GM11168 (cell line): Measurements from ENCODE around the gene SHISA9.
"Not testable (repeated sequence)": the region's sequence is repeated elsewhere in the genome, so short reads cannot be mapped to it uniquely, and the experiment has no call there.

Source experiments
- in situ Hi-C: fragments of 300-500 bp; cut with MboI; formaldehyde crosslinking; loops from one replicate; pipeline ENCODE4 v1.12.0; 2022; ENCODE audit warnings: low sequenced_read_pairs; ENCODE audit not compliant: unreplicated experiment

The SHISA9 gene

GRCh38 chr16:12901597-12902461, at the start of gene SHISA9:
Gene SHISA9, plus strand, starts transcription at chr16:12901598.
- in situ Hi-C loops = loop anchor here (25.0 kb wide), 1 partner anchor 560 kb away; no protein-coding TSS in a partner anchor

GRCh38 chr16:12853972-12854371, 47.4 kb upstream of the SHISA9 start:
- in situ Hi-C loops = no loop called here

- in situ Hi-C loops = not testable (repeated sequence)
Measured at GRCh38 chr16:12857435-12857834, 44.0 kb upstream of the SHISA9 start.

- in situ Hi-C loops = no loop called here
Measured at GRCh38 chr16:12862327-12862726, 39.1 kb upstream of the SHISA9 start.

- in situ Hi-C loops = no loop called here
Measured at GRCh38 chr16:12862941-12863340, 38.5 kb upstream of the SHISA9 start.

- in situ Hi-C loops = no loop called here
Measured at GRCh38 chr16:12866981-12867551, 34.3 kb upstream of the SHISA9 start.

GRCh38 chr16:12868169-12868568, 33.2 kb upstream of the SHISA9 start:
- in situ Hi-C loops = no loop called here

- in situ Hi-C loops = no loop called here
Measured at GRCh38 chr16:12868788-12869187, 32.6 kb upstream of the SHISA9 start.

GRCh38 chr16:12869698-12870427, 31.5 kb upstream of the SHISA9 start:
- in situ Hi-C loops = no loop called here

GRCh38 chr16:12871784-12872183, 29.6 kb upstream of the SHISA9 start:
- in situ Hi-C loops = no loop called here

- in situ Hi-C loops = no loop called here
Measured at GRCh38 chr16:12874186-12874585, 27.2 kb upstream of the SHISA9 start.

- in situ Hi-C loops = no loop called here
Measured at GRCh38 chr16:12876778-12877177, 24.6 kb upstream of the SHISA9 start.

GRCh38 chr16:12878973-12879372, 22.4 kb upstream of the SHISA9 start:
- in situ Hi-C loops = no loop called here

- in situ Hi-C loops = no loop called here
Measured at GRCh38 chr16:12879812-12880211, 21.6 kb upstream of the SHISA9 start.

GRCh38 chr16:12881182-12881581, 20.2 kb upstream of the SHISA9 start:
- in situ Hi-C loops = no loop called here

- in situ Hi-C loops = no loop called here
Measured at GRCh38 chr16:12881740-12882139, 19.7 kb upstream of the SHISA9 start.

- in situ Hi-C loops = no loop called here
Measured at GRCh38 chr16:12885742-12886141, 15.7 kb upstream of the SHISA9 start.

- in situ Hi-C loops = no loop called here
Measured at GRCh38 chr16:12891836-12892235, 9.6 kb upstream of the SHISA9 start.

- in situ Hi-C loops = no loop called here
Measured at GRCh38 chr16:12893050-12893750, 8.2 kb upstream of the SHISA9 start.

- in situ Hi-C loops = no loop called here
Measured at GRCh38 chr16:12896562-12896961, 4.8 kb upstream of the SHISA9 start.
